Endodermal cell (in vitro differentiated cells): ENCODE measurements around the gene OR7C1. TPM values are rescaled to one million over a fixed set of nuclear protein-coding genes. Genes with fewer than 3 reads are reported as not detected.

Experiments
- DNase-seq: peaks from one replicate; pipeline ENCODE4 v3.0.0-alpha.2; 2017
- H3K27ac ChIP-seq: 2 replicates; pipeline ENCODE4 v1.5.1; 2013; ENCODE audit warnings: mild to moderate bottlenecking, low read depth, low read length, moderate library complexity
- H3K27me3 ChIP-seq: 2 replicates; pipeline ENCODE4 v1.6.1; 2013; ENCODE audit warnings: mild to moderate bottlenecking, low read length, moderate library complexity; ENCODE audit not compliant: insufficient read depth, control insufficient read depth, poor library complexity, severe bottlenecking
- H3K36me3 ChIP-seq: 2 replicates; pipeline ENCODE4 v1.7.0; 2013; ENCODE audit warnings: mild to moderate bottlenecking, low read length, moderate library complexity; ENCODE audit not compliant: control insufficient read depth, insufficient read depth
- H3K4me1 ChIP-seq: one replicate; pipeline ENCODE4 v1.7.0; 2013; ENCODE audit warnings: low read length; ENCODE audit not compliant: control insufficient read depth, insufficient read depth
- H3K4me3 ChIP-seq: 2 replicates; pipeline ENCODE4 v1.5.1; 2013; ENCODE audit warnings: mild to moderate bottlenecking, low read length, moderate library complexity
- H3K9ac ChIP-seq: 2 replicates; pipeline ENCODE4 v1.6.1; 2013; ENCODE audit warnings: mild to moderate bottlenecking, low read length, moderate library complexity; ENCODE audit not compliant: poor library complexity, severe bottlenecking; ENCODE audit errors: extremely low read depth
- H3K9me3 ChIP-seq: 2 replicates; pipeline ENCODE4 v1.6.1; 2013; ENCODE audit warnings: mild to moderate bottlenecking, low read length, moderate library complexity; ENCODE audit not compliant: control insufficient read depth
- H3K27ac Mint-ChIP-seq: 2 replicates; pipeline ENCODE4 v1.8.0; 2020; ENCODE audit warnings: mixed read lengths
- H3K27me3 Mint-ChIP-seq: 2 replicates; pipeline ENCODE4 v1.8.0; 2021; ENCODE audit warnings: mild to moderate bottlenecking, mixed read lengths; ENCODE audit not compliant: insufficient read depth
- H3K36me3 Mint-ChIP-seq: 2 replicates; pipeline ENCODE4 v1.8.0; 2020; ENCODE audit warnings: low read depth, mixed read lengths
- H3K4me1 Mint-ChIP-seq: 2 replicates; pipeline ENCODE4 v1.8.0; 2020; ENCODE audit warnings: mixed read lengths
- H3K4me3 Mint-ChIP-seq: 2 replicates; pipeline ENCODE4 v1.8.0; 2020; ENCODE audit warnings: mild to moderate bottlenecking, moderate library complexity, mixed read lengths
- H3K9me3 Mint-ChIP-seq: 2 replicates; pipeline ENCODE4 v1.8.0; 2020; ENCODE audit warnings: mild to moderate bottlenecking, mixed read lengths
- CTCF ChIP-seq: fragments of 200-600 bp; sonication (generic); conservative IDR thresholded peaks from 2 replicates; pipeline ENCODE4 v1.5.0; 2021; ENCODE audit warnings: antibody characterized with exemption, mild to moderate bottlenecking
- WGBS, 2 experiments: methylation state at CpG; one replicate each; pipeline versions ENCODE4 v1.1.5 to v1.1.7; 2013; ENCODE audit warnings: missing lambda C conversion rate in 2 of 2, mixed read lengths in 1 of 2; ENCODE audit not compliant: insufficient coverage in 1 of 2, insufficient read length in 1 of 2; 5-methylcytosine and 5-hydroxymethylcytosine counted together
- long read RNA-seq, 4 experiments: library from polyadenylated mRNA in 2 of 4; library from RNA in 1 of 4; library from capped mRNA in 1 of 4; stranded (forward) in 3 of 4; unstranded in 1 of 4; transcript quantifications; one replicate each; pipeline ENCODE4 v2.0.0, GENCODE V29; 2020 to 2021; ENCODE audit warnings: inconsistent platforms in 1 of 4
- polyA plus RNA-seq, 2 experiments: library from polyadenylated mRNA; stranded (reverse); fragments of 50-300 nt; gene quantifications; one replicate each; pipeline ENCODE4 v1.2.3, GENCODE V29; 2013
- total RNA-seq, 2 donors: library from RNA; stranded (reverse); fragmentation: NEBNext Ultra II Directional in 1 of 2; extraction: Animal tissue kit (Norgen Biotek cat#: 25700) in 1 of 2; gene quantifications; 2 replicates in 1 of 2; 3 replicates in 1 of 2; pipeline ENCODE4 v1.2.1, GENCODE V29; 2021

The OR7C1 gene
- not detected for total RNA-seq
- polyA plus RNA-seq (2013, experiment 1 of 2) = not detected
- not detected for polyA plus RNA-seq (2013, experiment 2 of 2)
- long read RNA-seq, experiment 1 = 0 reads
- long read RNA-seq, experiment 2 = 0 reads
- long read RNA-seq, experiment 3 = 0 reads
- long read RNA-seq, experiment 4 = 0 reads

- Mint-ChIP-seq H3K27me3 (no peaks in the 10 kb centered on the region), H3K36me3 (no peaks in the 10 kb centered on the region), H3K4me3 (no peak within 1 kb of the TSS), H3K9me3 (peaks cover 89% of the 10 kb centered on the region), H3K4me1 (no peaks in the 10 kb centered on the region), H3K27ac (no peak within 1 kb of the TSS)
- no peak within 1 kb of the TSS for H3K4me3 ChIP-seq
- no peaks in the 10 kb centered on the region for H3K27me3 ChIP-seq
- whole genome bisulfite sequencing, 2 experiments = 11 to 55% methylated on average over 1 of the region's 1 CpG
- H3K36me3 ChIP-seq = no peaks in the 10 kb centered on the region
- H3K4me1 ChIP-seq = no peaks in the 10 kb centered on the region
- peaks cover 79% of the 10 kb centered on the region for H3K9me3 ChIP-seq
- H3K27ac ChIP-seq = no peak within 1 kb of the TSS
- no peak for TF ChIP-seq CTCF
- no peak for DNase-seq
- no peak within 1 kb of the TSS for H3K9ac ChIP-seq
These were observed at the start of gene OR7C1, which contains the start of gene OR7A5 for GRCh38 chr19:14835011-14835410. Gene OR7C1 (minus strand): TSS chr19:14835185. CDS start chr19:14800136, 35,049 bp downstream. Gene OR7A5 (minus strand): TSS chr19:14835185. CDS start chr19:14828241, 6,944 bp downstream.

- no peaks in the 10 kb centered on the region for H3K27me3 Mint-ChIP-seq
- H3K9me3 ChIP-seq = peaks cover 61% of the 10 kb centered on the region
- H3K36me3 Mint-ChIP-seq = no peaks in the 10 kb centered on the region
These were observed 36.7 kb upstream of the OR7C1 start for GRCh38 chr19:14871619-14872230.

GRCh38 chr19:14868497-14868896 is 33.5 kb upstream of the OR7C1 start:
- no peaks in the 10 kb centered on the region for H3K4me1 ChIP-seq
- H3K4me3 ChIP-seq = peak overlapping the region; percentile 51
- peaks cover 56% of the 10 kb centered on the region for H3K9me3 ChIP-seq
- no peak for DNase-seq
- H3K36me3 Mint-ChIP-seq = no peaks in the 10 kb centered on the region
- no peaks in the 10 kb centered on the region for H3K36me3 ChIP-seq
- H3K9ac ChIP-seq = no peak overlapping the region
- H3K27ac Mint-ChIP-seq = no peak overlapping the region
- H3K27ac ChIP-seq = no peak overlapping the region
- no peaks in the 10 kb centered on the region for H3K4me1 Mint-ChIP-seq
- whole genome bisulfite sequencing, 2 experiments = 59 to 66% methylated on average over 4 to 5 of the region's 5 CpGs
- no peak for TF ChIP-seq CTCF
- H3K27me3 ChIP-seq = no peaks in the 10 kb centered on the region
- H3K9me3 Mint-ChIP-seq = peaks cover 84% of the 10 kb centered on the region
- H3K27me3 Mint-ChIP-seq = no peaks in the 10 kb centered on the region
- H3K4me3 Mint-ChIP-seq = no peak overlapping the region

More at GRCh38 chr19:14871619-14872230, 36.7 kb upstream of the OR7C1 start:
- Histone ChIP-seq H3K4me3 (no peak overlapping the region), H3K27ac (no peak overlapping the region), H3K27me3 (no peaks in the 10 kb centered on the region), H3K9ac (no peak overlapping the region), H3K4me1 (no peaks in the 10 kb centered on the region), H3K36me3 (no peaks in the 10 kb centered on the region)
- Mint-ChIP-seq H3K9me3 (peaks cover 84% of the 10 kb centered on the region), H3K4me1 (no peaks in the 10 kb centered on the region), H3K27ac (no peak overlapping the region), H3K4me3 (no peak overlapping the region)
- no peak for DNase-seq
- 76% methylated on average over 2 of the region's 4 CpGs; no CpG with 5 or more reads in 1 of the 2 experiments for WGBS, 2 experiments
- peak; percentile 39 for TF ChIP-seq CTCF
